D341Med (cell line): ENCODE data around the gene SYNGR1.

Source experiments
- DNase-seq: peaks from one replicate; pipeline ENCODE4 v3.0.0; 2012; ENCODE audit warnings: low spot score

SYNGR1 gene, protein sequence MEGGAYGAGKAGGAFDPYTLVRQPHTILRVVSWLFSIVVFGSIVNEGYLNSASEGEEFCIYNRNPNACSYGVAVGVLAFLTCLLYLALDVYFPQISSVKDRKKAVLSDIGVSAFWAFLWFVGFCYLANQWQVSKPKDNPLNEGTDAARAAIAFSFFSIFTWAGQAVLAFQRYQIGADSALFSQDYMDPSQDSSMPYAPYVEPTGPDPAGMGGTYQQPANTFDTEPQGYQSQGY

DNA sequence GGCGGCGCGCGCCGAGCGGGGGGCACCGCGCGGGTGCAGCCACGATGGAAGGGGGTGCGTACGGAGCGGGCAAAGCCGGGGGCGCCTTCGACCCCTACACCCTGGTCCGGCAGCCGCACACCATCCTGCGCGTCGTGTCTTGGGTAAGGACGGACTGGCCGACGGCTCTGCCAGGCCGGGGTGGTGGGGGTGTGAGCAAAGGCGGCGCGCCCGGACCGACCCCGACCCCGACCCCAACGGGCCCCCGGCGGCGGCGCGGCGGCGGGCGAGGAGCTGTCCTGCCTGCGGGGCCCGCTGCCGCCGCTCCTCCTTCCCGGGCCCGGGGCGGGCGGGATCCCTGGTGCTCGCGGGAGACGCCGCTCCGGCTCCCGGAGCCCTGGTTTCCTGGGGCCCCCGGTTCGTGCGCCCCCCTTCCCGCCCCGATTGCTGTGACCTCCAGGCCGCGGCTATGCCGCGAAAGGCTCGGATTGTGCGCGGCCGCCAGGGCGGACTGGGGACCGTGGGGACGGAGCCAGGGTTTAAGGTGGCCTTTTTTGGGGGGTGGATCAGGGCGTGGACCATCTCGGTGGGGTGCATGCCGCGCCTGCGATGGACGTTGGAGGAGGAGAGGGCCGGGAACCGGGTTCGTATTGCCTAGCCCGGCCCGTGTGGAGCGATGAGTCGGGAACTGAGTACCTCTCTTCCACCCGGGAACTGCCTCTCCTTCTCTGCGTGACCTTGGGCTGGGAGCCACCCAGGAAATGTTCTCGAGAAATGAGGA is at the start of gene SYNGR1:
Gene SYNGR1 (plus strand): TSS at position 25 of the 760 bp plus-strand sequence. CDS start 20 bp downstream, at position 45.
- peak; percentile 73 for DNase-seq

GRCh38 chr22:39300186-39300830 is 49.5 kb upstream of the SYNGR1 start:
- no peak for DNase-seq

GRCh38 chr22:39301108-39301507 is 48.7 kb upstream of the SYNGR1 start:
- DNase-seq: no peak

DNA sequence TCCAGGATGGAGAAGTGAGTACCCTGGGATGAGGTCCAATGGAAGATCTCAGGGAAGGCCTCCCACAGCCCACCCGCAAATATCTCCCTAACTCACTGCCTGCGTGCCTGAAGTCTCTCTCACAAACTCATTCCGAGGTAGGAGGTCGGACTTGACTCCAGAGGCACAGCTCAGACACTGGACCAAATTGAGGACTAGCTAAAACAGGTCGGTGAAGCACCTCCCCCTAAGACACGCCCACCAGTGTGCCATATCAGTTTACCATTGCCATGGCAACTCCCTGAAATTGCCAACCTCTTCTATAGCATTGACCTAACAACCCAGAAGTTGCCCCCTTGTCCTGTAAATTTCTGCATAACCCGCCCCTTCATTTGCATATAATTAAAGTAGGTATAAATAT is 47.9 kb upstream of the SYNGR1 start:
- no peak for DNase-seq

- DNase-seq: no peak
Measured at GRCh38 chr22:39302431-39302960, 47.3 kb upstream of the SYNGR1 start.

DNA sequence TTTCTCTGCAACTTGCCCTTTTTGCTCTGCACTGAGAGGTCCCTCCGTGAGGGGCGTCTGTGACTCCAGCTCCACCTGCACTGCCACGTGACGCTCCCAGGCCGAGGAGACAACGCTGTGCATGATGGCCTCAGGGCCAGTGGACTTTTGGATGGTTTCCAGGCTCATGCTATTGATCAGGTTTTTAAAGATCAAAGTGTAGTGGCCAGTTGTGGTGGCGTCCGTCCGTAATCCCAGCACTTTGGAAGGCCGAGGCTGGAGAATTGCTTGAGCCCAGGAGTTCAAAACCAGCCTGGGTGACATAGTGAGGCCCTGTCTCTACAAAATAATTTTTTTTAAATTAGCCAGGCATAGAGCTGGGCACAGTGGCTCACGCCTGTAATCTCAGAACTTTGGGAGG is 46.4 kb upstream of the SYNGR1 start:
- no peak for DNase-seq

DNA sequence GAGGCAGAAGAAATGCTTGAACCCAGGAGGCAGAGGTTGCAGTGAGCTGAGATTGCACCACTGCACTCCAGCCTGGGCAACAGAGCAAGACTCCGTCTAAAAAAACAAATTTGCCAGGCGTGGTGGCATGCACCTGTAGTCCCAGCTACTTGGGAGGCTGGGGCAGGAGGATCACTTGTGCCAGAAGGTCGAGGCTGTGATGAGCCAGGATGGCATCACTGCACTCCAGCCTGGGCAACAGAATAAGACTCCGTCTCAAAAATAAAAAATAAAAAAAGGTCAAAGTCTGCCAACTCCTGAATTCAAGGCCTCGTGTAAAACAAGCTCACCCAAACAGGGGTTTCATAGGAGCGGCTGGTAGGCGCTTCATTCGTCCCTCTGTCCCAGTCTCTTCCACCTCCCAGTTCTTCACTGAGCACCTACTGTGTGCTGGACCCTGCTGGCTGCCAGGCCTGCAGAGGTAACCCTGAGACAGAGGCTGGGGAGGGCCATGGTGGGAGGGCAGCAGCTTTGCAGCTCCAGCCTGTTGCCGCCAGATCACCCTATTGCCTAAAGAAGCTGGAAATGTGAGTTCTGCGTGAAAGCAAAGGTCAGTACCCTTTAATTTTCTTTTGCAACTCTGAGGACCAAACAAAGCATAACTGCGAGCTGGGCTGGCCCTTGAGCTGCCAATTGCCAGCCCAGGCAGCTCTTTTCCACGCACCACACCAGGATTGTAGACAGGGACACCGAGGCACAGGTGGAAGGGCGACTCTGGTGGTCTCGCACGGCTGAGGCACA is 45.7 kb upstream of the SYNGR1 start:
- DNase-seq: no peak

- DNase-seq: no peak
Measured at GRCh38 chr22:39306456-39307361, 43.1 kb upstream of the SYNGR1 start.

GRCh38 chr22:39308614-39309363 is 41.0 kb upstream of the SYNGR1 start:
- no peak for DNase-seq

DNA sequence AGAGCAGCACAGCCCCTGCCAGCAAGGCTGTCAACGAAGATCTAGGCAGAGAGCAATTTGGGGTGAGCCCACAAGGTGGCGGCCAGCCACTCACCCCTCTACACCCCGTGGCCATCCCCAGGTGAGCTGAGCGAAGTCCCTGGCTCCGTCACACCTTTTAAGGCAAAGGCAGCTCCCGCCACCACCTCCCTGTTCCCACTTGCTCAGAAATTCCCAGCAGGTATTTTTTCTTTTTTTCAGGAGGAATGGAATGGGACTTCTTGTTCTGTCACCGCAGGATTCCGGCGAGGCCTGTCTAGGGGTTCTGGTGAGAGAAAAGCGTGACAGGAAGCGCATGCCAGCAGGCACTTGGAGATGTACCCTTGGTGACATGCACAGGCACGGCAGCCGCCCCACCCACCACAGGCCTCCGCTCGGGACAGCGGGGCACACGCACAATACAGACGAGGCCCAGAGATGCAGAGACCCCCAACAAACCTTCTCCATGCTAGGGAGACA is 40.4 kb upstream of the SYNGR1 start:
- no peak for DNase-seq

DNA sequence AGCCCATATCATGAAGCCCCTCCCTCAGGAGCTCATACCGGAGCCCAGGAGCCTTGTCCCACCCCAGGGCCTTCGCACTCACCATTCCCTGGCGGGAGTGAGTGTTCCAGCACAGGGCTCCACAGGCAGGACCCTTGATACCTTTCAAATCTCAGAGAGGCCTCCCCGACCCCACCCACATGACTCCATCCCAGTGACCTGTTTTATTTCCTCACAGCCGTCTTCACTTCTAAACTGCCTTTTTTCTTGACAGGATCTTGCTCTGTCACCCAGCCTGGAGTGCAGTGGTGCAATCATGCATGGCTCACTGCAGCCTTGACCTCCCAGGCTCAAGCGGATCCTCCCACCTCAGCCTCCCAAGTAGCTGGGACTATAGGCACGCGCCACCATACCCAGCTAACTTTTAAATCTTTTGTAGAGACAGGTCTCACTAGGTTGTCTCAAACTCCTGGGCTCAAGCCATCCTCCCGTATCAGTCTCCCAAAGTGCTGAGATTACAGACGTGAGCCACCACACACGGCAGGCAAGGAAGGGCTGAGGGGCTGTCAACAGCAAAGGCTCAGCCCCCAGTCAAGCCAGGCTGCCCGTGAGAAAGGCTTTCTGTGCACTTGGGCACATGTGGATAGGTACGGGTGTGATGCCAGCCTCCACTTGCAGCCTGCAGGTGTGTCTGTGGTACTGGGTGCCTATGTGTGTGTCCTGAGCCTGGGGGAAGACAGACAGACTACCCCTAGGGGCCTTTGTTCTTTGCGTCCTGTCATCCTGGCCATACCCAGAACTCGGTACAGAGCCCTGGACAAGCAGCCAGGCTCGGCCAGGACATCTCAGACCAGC is 39.7 kb upstream of the SYNGR1 start:
- no peak for DNase-seq

GRCh38 chr22:39311592-39312400 is 38.0 kb upstream of the SYNGR1 start:
- DNase-seq: no peak

DNA sequence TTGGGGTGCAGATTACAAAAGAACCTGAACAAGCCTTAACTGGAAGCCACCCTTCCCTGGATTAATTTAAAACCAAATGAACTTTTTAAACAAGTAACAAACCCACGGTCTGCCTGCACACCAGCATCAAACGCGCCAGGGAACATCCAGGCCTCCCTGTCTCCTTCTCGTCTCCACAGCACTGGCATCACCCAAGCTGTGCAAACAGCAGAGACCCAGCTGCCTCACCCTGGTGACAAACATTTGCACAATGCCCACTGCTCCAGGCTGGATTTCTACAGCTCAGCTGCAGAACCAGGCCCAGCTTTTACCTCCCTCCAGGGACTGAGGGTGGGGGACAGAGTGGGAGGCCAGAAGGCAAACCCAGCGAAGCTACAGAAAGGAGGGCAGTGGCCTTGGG is 37.4 kb upstream of the SYNGR1 start:
- DNase-seq: no peak

DNA sequence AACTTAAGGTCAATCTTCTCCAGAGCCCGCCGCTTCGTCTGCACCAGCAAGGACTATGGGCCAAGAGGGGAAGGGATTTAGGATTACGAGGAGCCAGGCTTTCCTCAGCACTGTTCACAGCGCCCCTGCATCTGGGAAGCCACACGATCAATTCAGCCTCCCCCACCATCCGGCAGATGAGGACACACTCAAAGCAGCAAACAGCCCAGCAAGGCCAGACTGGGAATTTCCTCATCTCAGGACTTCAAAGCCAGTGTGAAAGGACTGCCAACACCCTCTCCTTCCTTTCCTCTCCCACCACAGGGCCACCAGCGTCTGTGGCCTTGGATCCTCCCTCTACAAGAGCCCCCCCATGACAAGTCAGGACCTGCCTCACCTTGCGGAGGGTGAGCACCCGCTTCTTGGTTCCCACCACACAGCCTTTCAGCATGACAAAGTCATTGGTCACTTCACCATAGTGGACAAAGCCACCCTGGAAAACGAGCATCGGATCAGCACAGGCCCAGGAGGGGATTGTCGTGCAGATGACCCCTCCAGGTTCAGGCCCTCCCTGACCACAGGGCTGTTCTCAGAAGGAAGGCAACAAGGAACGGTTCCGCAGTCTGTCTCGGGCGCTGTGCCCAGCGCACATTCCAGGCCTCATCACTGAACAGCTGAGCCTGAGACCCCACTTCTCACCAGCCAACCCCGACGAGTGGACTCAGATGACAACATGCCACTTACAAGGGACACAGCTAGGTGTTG is 36.4 kb upstream of the SYNGR1 start:
- DNase-seq: no peak

DNA sequence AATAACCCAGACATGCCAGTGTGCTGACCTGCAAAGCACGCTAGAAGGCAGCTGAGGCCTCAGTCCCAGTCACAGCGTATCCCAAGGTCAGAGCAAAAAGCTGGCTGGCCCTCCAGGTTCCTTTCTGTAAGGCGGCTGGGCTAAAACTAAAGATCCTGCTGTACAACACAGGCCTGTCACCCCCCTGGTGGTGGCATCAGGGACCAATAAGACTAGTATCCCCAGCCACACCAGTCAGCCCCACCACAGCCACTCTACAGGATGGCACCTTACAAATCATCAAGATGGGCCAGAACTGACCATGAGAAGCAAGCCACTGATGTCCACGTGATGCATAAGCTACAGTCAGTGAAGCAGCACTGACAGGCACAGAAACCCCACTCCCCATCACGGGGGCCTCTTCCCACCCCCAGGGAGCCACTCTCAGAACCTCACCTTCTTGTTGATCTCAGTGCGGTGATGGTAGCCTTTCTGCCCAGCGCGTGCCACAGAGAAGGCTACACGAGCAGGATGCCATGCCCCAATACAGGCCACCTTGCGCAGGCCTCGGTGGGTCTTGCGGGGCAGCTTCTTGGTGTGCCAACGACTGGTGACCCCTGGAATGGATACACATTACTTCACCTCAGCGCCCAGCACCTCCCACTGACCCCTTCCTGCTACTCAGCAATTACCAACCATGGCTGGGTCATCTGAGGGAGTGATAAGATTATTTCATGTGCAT is 35.4 kb upstream of the SYNGR1 start:
- peak; percentile 36 for DNase-seq

DNA sequence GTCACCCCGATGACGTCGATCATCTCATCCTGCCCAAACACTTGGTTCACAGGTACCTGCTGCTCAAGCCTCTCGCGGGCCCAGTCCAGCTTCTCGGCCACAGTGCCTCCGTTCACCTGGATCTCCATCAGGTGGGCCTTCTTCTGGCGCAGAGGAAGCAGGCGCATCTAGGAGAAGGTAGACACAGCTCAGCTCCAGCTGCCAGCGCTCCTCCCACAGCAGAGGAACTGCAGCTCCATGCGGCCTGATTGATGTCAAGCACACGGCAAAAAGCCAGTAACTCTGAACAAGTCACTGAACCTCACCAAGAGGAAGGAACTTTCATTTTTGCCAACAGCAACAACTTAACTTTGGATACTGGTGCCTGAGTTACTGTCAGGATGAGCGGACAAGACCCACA is 34.4 kb upstream of the SYNGR1 start:
- no peak for DNase-seq
